Chondrocyte (in vitro differentiated cells): Measurements from ENCODE around the gene IL16. TPM values are rescaled to one million over a fixed set of nuclear protein-coding genes. Genes with fewer than 3 reads are reported as not detected.
A peak's percentile ranks its signal among the peaks of the same experiment; 100 is the strongest.

Source experiments
- DNase-seq: peaks from one replicate; pipeline ENCODE4 v3.0.0; 2021; ENCODE audit warnings: mixed read lengths, low spot score
- H3K27ac Mint-ChIP-seq: one replicate; pipeline ENCODE4 v1.8.0; 2021; ENCODE audit warnings: mild to moderate bottlenecking, moderate library complexity, mixed read lengths; ENCODE audit not compliant: unreplicated experiment
- H3K27me3 Mint-ChIP-seq: 2 replicates; pipeline ENCODE4 v1.8.0; 2021; ENCODE audit warnings: low read depth, mixed read lengths
- H3K36me3 Mint-ChIP-seq: 2 replicates; pipeline ENCODE4 v1.8.0; 2021; ENCODE audit warnings: low read depth, mixed read lengths
- H3K4me1 Mint-ChIP-seq: 2 replicates; pipeline ENCODE4 v1.8.0; 2021; ENCODE audit warnings: low read depth, mild to moderate bottlenecking, mixed read lengths
- H3K4me3 Mint-ChIP-seq: one replicate; pipeline ENCODE4 v1.8.0; 2021; ENCODE audit warnings: mild to moderate bottlenecking, moderate library complexity, mixed read lengths; ENCODE audit not compliant: unreplicated experiment
- H3K9me3 Mint-ChIP-seq: 2 replicates; pipeline ENCODE4 v1.8.0; 2021; ENCODE audit warnings: low read depth, mixed read lengths
- total RNA-seq: library from RNA; stranded (reverse); gene quantifications from 3 replicates; pipeline ENCODE4 v1.2.1, GENCODE V29; 2021
- TF ChIP-seq, protein P1 (sequence below): fragments of 200-600 bp; sonication (generic); IDR thresholded peaks from 2 replicates; pipeline ENCODE4 v1.5.0; 2021; ENCODE audit warnings: antibody characterized with exemption, mild to moderate bottlenecking, moderate library complexity

Gene IL16
- total RNA-seq, 1 donor from 2014 or later, result 2.0 TPM

DNA sequence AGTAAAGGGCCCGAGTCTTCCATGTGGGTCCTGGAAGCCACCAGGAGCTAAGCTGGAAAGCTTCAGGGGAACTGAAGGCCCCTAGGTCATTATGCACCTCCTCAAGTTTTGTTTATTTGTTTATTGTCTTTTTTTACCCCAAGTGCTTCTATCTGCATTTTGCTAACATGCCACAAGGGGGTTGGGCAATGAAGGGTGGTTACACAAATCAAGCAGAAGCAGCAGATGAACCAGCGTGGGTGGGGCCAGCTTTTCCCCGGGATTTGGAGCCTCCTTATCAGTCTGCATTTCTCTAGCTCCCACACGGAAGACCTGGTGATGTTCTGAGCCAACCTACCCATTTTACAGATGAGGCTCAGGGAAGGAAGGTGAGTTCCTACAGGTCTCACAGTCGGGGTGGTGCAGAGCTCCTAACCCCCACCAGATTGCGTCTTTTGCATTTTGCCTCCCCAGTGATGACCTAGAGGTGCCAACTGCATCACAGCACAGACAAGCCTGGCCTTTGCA, 160.6 kb downstream of the IL16 start:
- H3K36me3 Mint-ChIP-seq, result peaks cover 5% of the 10 kb centered on the region
- H3K4me1 Mint-ChIP-seq, result no peaks in the 10 kb centered on the region
- no peak overlapping the region for H3K4me3 Mint-ChIP-seq
- DNase-seq, result no peak
- no peak overlapping the region for H3K27ac Mint-ChIP-seq
- H3K9me3 Mint-ChIP-seq, result peaks cover 5% of the 10 kb centered on the region
- H3K27me3 Mint-ChIP-seq, result peaks cover 15% of the 10 kb centered on the region
- TF ChIP-seq, protein P1, sequence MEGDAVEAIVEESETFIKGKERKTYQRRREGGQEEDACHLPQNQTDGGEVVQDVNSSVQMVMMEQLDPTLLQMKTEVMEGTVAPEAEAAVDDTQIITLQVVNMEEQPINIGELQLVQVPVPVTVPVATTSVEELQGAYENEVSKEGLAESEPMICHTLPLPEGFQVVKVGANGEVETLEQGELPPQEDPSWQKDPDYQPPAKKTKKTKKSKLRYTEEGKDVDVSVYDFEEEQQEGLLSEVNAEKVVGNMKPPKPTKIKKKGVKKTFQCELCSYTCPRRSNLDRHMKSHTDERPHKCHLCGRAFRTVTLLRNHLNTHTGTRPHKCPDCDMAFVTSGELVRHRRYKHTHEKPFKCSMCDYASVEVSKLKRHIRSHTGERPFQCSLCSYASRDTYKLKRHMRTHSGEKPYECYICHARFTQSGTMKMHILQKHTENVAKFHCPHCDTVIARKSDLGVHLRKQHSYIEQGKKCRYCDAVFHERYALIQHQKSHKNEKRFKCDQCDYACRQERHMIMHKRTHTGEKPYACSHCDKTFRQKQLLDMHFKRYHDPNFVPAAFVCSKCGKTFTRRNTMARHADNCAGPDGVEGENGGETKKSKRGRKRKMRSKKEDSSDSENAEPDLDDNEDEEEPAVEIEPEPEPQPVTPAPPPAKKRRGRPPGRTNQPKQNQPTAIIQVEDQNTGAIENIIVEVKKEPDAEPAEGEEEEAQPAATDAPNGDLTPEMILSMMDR, result peak; percentile 20

DNA sequence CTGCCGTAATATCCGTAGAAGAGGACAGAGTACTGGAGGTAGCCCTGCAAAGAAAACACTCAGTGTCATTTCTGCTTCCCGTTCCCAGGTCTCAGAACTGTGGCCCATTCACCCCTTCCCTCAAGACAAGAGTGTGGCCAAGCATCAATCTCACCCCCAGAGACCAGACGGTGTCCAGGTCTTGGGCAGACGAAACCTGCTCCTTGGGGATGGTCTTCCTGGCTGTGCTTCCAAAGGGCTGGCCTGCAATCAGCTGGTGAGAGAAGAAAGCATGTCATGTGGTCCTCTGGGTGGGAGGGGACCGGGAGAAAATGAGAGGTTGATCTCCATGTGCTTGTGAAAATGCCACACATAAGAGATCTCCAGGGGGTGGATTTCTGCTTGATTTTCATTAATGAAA, 161.6 kb downstream of the IL16 start:
- TF ChIP-seq, protein P1, result no peak
- DNase-seq, result no peak
- peaks cover 5% of the 10 kb centered on the region for H3K9me3 Mint-ChIP-seq
- H3K4me1 Mint-ChIP-seq, result no peaks in the 10 kb centered on the region
- H3K4me3 Mint-ChIP-seq, result no peak overlapping the region
- peaks cover 5% of the 10 kb centered on the region for H3K36me3 Mint-ChIP-seq
- H3K27ac Mint-ChIP-seq, result no peak overlapping the region
- peaks cover 15% of the 10 kb centered on the region for H3K27me3 Mint-ChIP-seq

DNA sequence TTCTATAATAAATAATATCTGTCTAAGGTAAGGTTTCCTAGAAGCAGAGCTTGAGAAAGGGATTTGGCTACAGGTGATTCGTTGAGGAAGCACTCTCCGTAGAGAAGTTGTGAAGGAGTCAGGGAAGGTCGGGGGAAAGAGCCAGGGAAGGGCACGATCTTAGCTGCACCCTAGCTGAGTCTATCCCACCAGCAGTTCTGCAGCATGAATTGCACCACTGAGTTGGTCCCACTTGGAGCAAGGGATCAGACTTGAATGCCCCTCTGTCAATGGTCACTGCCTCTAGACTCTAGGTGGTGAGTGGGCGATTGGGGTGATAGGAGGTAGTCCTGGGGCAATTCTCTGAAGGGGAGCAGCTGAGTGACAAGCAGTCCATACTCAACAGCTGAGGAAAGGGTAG, 163.8 kb downstream of the IL16 start:
- no peak for DNase-seq
- Mint-ChIP-seq H3K4me1 (no peaks in the 10 kb centered on the region), H3K27me3 (peaks cover 13% of the 10 kb centered on the region), H3K36me3 (peaks cover 5% of the 10 kb centered on the region), H3K9me3 (peaks cover 5% of the 10 kb centered on the region), H3K4me3 (no peak overlapping the region), H3K27ac (no peak overlapping the region)
- TF ChIP-seq, protein P1, result no peak

DNA sequence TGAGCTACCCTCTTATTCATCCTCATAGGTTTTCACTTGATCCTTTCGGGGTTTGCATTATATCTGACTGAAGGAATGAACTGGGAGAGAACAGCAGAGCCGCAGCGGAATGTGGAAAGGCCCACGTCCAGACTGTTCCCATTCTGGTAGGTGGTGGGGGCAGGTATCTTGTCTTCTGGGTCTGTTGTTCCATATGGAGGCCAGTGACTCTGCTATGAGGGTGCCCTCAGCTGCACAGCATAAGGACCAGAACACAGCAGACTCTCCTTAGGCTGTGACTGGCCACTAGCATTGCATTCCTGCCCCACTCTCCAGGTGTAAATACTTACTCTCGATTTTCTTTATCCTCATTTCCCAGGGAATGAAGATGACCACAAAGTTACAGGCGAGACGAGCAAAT, 165.2 kb downstream of the IL16 start:
- no peak for DNase-seq
- H3K27ac Mint-ChIP-seq, result no peak overlapping the region
- peaks cover 5% of the 10 kb centered on the region for H3K36me3 Mint-ChIP-seq
- no peaks in the 10 kb centered on the region for H3K4me1 Mint-ChIP-seq
- peaks cover 10% of the 10 kb centered on the region for H3K27me3 Mint-ChIP-seq
- H3K9me3 Mint-ChIP-seq, result peaks cover 5% of the 10 kb centered on the region
- no peak overlapping the region for H3K4me3 Mint-ChIP-seq
- TF ChIP-seq, protein P1, result no peak

DNA sequence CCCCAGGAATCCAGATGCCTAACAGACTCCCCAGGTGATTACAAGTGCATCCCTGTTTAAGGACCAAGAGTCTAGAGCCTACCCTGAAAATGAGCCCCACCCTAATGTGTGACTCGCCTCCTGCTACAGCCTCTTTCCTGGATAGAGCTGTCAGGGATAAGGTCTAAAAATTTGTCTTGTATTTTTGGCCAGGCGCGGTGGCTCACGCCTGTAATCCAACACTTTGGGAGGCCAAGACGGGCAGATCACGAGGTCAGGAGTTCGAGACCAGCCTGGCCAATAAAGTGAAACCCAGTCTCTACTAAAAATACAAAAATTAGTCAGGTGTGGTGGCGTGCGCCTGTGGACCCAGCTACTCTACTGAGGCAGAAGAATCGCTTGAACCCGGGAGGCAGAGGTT, 166.1 kb downstream of the IL16 start:
- Mint-ChIP-seq H3K4me3 (no peak overlapping the region), H3K36me3 (peaks cover 5% of the 10 kb centered on the region), H3K9me3 (peaks cover 5% of the 10 kb centered on the region), H3K4me1 (no peaks in the 10 kb centered on the region), H3K27ac (no peak overlapping the region), H3K27me3 (peaks cover 8% of the 10 kb centered on the region)
- TF ChIP-seq, protein P1, result no peak
- DNase-seq, result no peak
